Measurements from ENCODE around the gene ZDHHC23. TPM values are rescaled to one million over a fixed set of nuclear protein-coding genes. Genes with fewer than 3 reads are reported as not detected.

The ZDHHC23 gene
- total and polyA plus RNA-seq, 2 of the 4 experiments (the other 2 are of a cell fraction) = 0.50 to 0.90 TPM

GRCh38 chr3:113954091-113954685 lies 6.4 kb downstream of the ZDHHC23 start:
- H3K27me3 ChIP-seq (ENCODE audit: control insufficient read depth, insufficient read depth, low read length) = peaks cover 8% of the 10 kb centered on the region
- ATAC-seq (ENCODE audit: low read depth) = no peak
- H4K8ac ChIP-seq (ENCODE audit: low read depth in 2 of 2, low read length in 2 of 2) = no peak overlapping the region
- H3K4me1 ChIP-seq (ENCODE audit: control insufficient read depth, insufficient read depth, low read length) = no peaks in the 10 kb centered on the region
- no peaks in the 10 kb centered on the region for H3K9me3 ChIP-seq (ENCODE audit: control insufficient read depth, insufficient read depth, low read length)
- no peak overlapping the region for H3K27ac ChIP-seq (ENCODE audit: insufficient read depth, low read length)
- H2BK20ac ChIP-seq (ENCODE audit: low read depth, low read length) = no peak overlapping the region
- no peak overlapping the region for H3K9ac ChIP-seq (ENCODE audit: low read depth, low read length)
- BruUV-seq (replicated peaks) = no TSS peak
- no peak overlapping the region for H2BK15ac ChIP-seq (ENCODE audit: low read depth, low read length)
- no peak overlapping the region for H2AFZ ChIP-seq (replicated peaks; ENCODE audit: low read length, poor library complexity)
- DNase-seq = no peak
- no peak for TF ChIP-seq CEBPB (IDR thresholded peaks at IDR 0.05; ENCODE audit: low read depth, low read length)
- no peak for TF ChIP-seq POLR2A (IDR thresholded peaks at IDR 0.05; ENCODE audit: low read depth, low read length)
- TF ChIP-seq MXI1 (IDR thresholded peaks at IDR 0.05; ENCODE audit: borderline replicate concordance, low read depth, low read length) = no peak
- H4K5ac ChIP-seq (ENCODE audit: low read depth, low read length) = no peak overlapping the region
- no peaks in the 10 kb centered on the region for H3K79me1 ChIP-seq (ENCODE audit: low read depth in 1 of 2, low read length in 2 of 2)
- intact Hi-C loops (cut with micrococcal nuclease) = no loop called here
- no peak overlapping the region for H3K56ac ChIP-seq (ENCODE audit: extremely low read depth, insufficient read depth, low read length)
- H3K23ac ChIP-seq (ENCODE audit: low read depth, low read length) = no peak overlapping the region
- no peak overlapping the region for H2BK5ac ChIP-seq (ENCODE audit: low read depth, low read length, poor library complexity, severe bottlenecking)
- no peak overlapping the region for H3K18ac ChIP-seq (ENCODE audit: low read depth, low read length)
- H3K9me1 ChIP-seq (ENCODE audit: insufficient read depth, low read length) = no peaks in the 10 kb centered on the region
- H2AK5ac ChIP-seq (ENCODE audit: low read depth, low read length) = no peak overlapping the region
- POLR2A ChIA-PET (ENCODE audit: unreplicated experiment) = no interaction called here
- WGBS, 2 experiments (ENCODE audit: extremely low coverage in 2 of 2, insufficient read length in 1 of 2) = 70% methylated on average over 2 of the region's 8 CpGs; no CpG with 5 or more reads in 1 of the 2 experiments
- no peaks in the 10 kb centered on the region for H3K36me3 ChIP-seq (ENCODE audit: control insufficient read depth, insufficient read depth, low read length)
- dilution Hi-C loops (cut with HindIII; ENCODE audit: low sequenced_read_pairs, unreplicated experiment) = no loop called here
- no peak overlapping the region for H3K4me2 ChIP-seq (ENCODE audit: low read depth, low read length)
- no peak overlapping the region for H3K4me3 ChIP-seq (ENCODE audit: insufficient read depth, low read depth, low read length)
- CTCF ChIA-PET = no interaction called here
- H3K4ac ChIP-seq (ENCODE audit: low read depth, low read length) = no peak overlapping the region
- H3K14ac ChIP-seq (replicated peaks; ENCODE audit: low read depth, low read length) = no peak overlapping the region
- no peaks in the 10 kb centered on the region for H4K20me1 ChIP-seq (ENCODE audit: insufficient read depth, low read length)
- no peak overlapping the region for H4K91ac ChIP-seq (ENCODE audit: insufficient read depth, low read depth, low read length)
- no peak overlapping the region for H2BK120ac ChIP-seq (ENCODE audit: low read depth, low read length)
- in situ Hi-C loops (cut with MboI; ENCODE audit: low sequenced_read_pairs) = no loop called here
- H2AK9ac ChIP-seq (replicated peaks; ENCODE audit: low read depth, low read length, poor library complexity) = no peak overlapping the region

Data from IMR-90 (cell line).